ENCODE data around the gene TRAPPC8.
"Not testable (repeated sequence)": the region's sequence is repeated elsewhere in the genome, so short reads cannot be mapped to it uniquely, and the experiment has no call there.

TRAPPC8 gene

GRCh38 chr18:31942999-31943877 lies at the start of gene TRAPPC8:
Gene TRAPPC8 (minus strand): TSS chr18:31943128. CDS start chr18:31942764, 364 bp downstream.
- peak; percentile 87 for DNase-seq

- DNase-seq = no peak
These were observed 47.9 kb upstream of the TRAPPC8 start for GRCh38 chr18:31990823-31991222.

GRCh38 chr18:31983976-31984375 lies 41.0 kb upstream of the TRAPPC8 start:
- no peak for DNase-seq

- DNase-seq = no peak
These were observed 40.1 kb upstream of the TRAPPC8 start for GRCh38 chr18:31983020-31983419.

- DNase-seq = no peak
These were observed 37.9 kb upstream of the TRAPPC8 start for GRCh38 chr18:31980863-31981262.

GRCh38 chr18:31979714-31980113 lies 36.8 kb upstream of the TRAPPC8 start:
- DNase-seq = no peak

GRCh38 chr18:31978616-31979015 lies 35.7 kb upstream of the TRAPPC8 start:
- DNase-seq = no peak

GRCh38 chr18:31977270-31977872 lies 34.4 kb upstream of the TRAPPC8 start:
- DNase-seq = no peak

- DNase-seq = no peak
These were observed 33.3 kb upstream of the TRAPPC8 start for GRCh38 chr18:31976242-31976641.

- no peak for DNase-seq
These were observed 31.1 kb upstream of the TRAPPC8 start for GRCh38 chr18:31973929-31974546.

- DNase-seq = no peak
These were observed 27.7 kb upstream of the TRAPPC8 start for GRCh38 chr18:31970617-31971016.

GRCh38 chr18:31965316-31965970 lies 22.5 kb upstream of the TRAPPC8 start:
- no peak for DNase-seq

- DNase-seq = no peak
These were observed 14.8 kb upstream of the TRAPPC8 start for GRCh38 chr18:31957728-31958127.

GRCh38 chr18:31954349-31954748 lies 11.4 kb upstream of the TRAPPC8 start:
- DNase-seq = peak; percentile 46

- DNase-seq = not testable (repeated sequence)
These were observed 10.8 kb upstream of the TRAPPC8 start for GRCh38 chr18:31953699-31954098.

- no peak for DNase-seq
These were observed 9.3 kb upstream of the TRAPPC8 start for GRCh38 chr18:31952223-31952622.

GRCh38 chr18:31950583-31950982 lies 7.7 kb upstream of the TRAPPC8 start:
- DNase-seq = no peak

- DNase-seq = not testable (repeated sequence)
These were observed 5.4 kb upstream of the TRAPPC8 start for GRCh38 chr18:31948349-31948748.

- DNase-seq = no peak
These were observed 3.5 kb upstream of the TRAPPC8 start for GRCh38 chr18:31946305-31947046.

GRCh38 chr18:31943878-31944816 lies 1.2 kb upstream of the TRAPPC8 start:
- no peak for DNase-seq

GRCh38 chr18:31942291-31942998 lies 483 bp downstream of the TRAPPC8 start:
- DNase-seq = no peak
